Transverse colon (tissue), 4 donors: Measurements from ENCODE around the gene IRX3. TPM values are rescaled to one million over a fixed set of nuclear protein-coding genes. Genes with fewer than 3 reads are reported as not detected.

Experiments
- DNase-seq: peaks from one replicate; pipeline ENCODE4 v3.0.0-alpha.2; 2019
- H3K27ac ChIP-seq, 4 donors: fragments of 200-600 bp; sonication (generic); 2 replicates each; pipeline ENCODE4 v1.5.1; 2016 to 2018; ENCODE audit warnings: inconsistent platforms in 4 of 4
- H3K27me3 ChIP-seq: fragments of 200-600 bp; sonication (generic); 2 replicates; pipeline ENCODE4 v1.5.1; 2017; ENCODE audit warnings: inconsistent platforms
- H3K36me3 ChIP-seq, 4 donors: fragments of 200-600 bp; sonication (generic); 2 replicates each; pipeline ENCODE4 v1.5.1; 2017 to 2019; ENCODE audit warnings: inconsistent platforms in 4 of 4
- H3K4me1 ChIP-seq, 4 donors: fragments of 200-600 bp; sonication (generic); 2 replicates each; pipeline ENCODE4 v1.5.1; 2017 to 2020; ENCODE audit warnings: inconsistent platforms in 4 of 4
- H3K4me3 ChIP-seq, 4 donors: fragments of 200-600 bp; sonication (generic); 1 replicate in 1 of 4; 2 replicates in 3 of 4; pipeline versions ENCODE4 v1.5.1 to v1.6.1; 2017 to 2019; ENCODE audit warnings: inconsistent platforms in 4 of 4
- H3K9me3 ChIP-seq, 2 donors: fragments of 200-600 bp; sonication (generic); 2 replicates each; pipeline ENCODE4 v1.5.1; 2017 to 2019; ENCODE audit warnings: inconsistent platforms in 2 of 2
- CTCF ChIP-seq, 5 experiments: fragments of 200-600 bp in 3 of 5; fragments of 450-650 bp in 2 of 5; sonication (generic) in 3 of 5; IDR thresholded peaks; 1 replicate in 2 of 5; 2 replicates in 3 of 5; pipeline ENCODE4 v1.5.1; 2016 to 2017; ENCODE audit warnings: antibody characterized with exemption in 5 of 5, inconsistent platforms in 3 of 5, mild to moderate bottlenecking in 2 of 5, moderate library complexity in 1 of 5
- EP300 ChIP-seq: sonication (generic); formaldehyde crosslinking; IDR thresholded peaks from one replicate; pipeline ENCODE4 v1.6.1; 2017; ENCODE audit warnings: antibody characterized with exemption, low read depth
- POLR2A ChIP-seq: fragments of 450-650 bp; IDR thresholded peaks from one replicate; pipeline ENCODE4 v1.6.1; 2016; ENCODE audit warnings: antibody characterized with exemption, mild to moderate bottlenecking, moderate library complexity
- POLR2AphosphoS5 ChIP-seq, 3 donors: sonication (generic); formaldehyde crosslinking; IDR thresholded peaks; one replicate each; pipeline ENCODE4 v1.6.1; 2016; ENCODE audit warnings: antibody characterized with exemption in 3 of 3
- WGBS, 2 donors: methylation state at CpG; one replicate each; pipeline ENCODE4 v1.1.5; 2018; ENCODE audit warnings: low coverage in 1 of 2; 5-methylcytosine and 5-hydroxymethylcytosine counted together
- in situ Hi-C, 4 donors: fragments of 200-750 bp; cut with MboI; loops; one replicate each; pipeline versions ENCODE4 v1.15.0 to v1.15.1; 2017; ENCODE audit warnings: low sequenced_read_pairs in 3 of 4, low pct_ligation_motif_present in 1 of 4, low pct_unique_long_range_greater_than_20kb in 1 of 4
- intact Hi-C: fragments of 100-400 bp; cut with DNase I; formaldehyde crosslinking; loops from one replicate; pipeline ENCODE4 v1.15.1; 2023; ENCODE audit warnings: low total_unique reads
- total RNA-seq, 4 donors: library from RNA; depleted of rRNA; stranded (reverse); fragments of >200 nt; gene quantifications; one replicate each; pipeline ENCODE4 v1.1.0, GENCODE V29; 2016

The IRX3 gene
- total RNA-seq, 4 donors from 2014 or later, result 0.16 TPM; not detected in 3

- peaks cover 98% of the 10 kb centered on the region for H3K27me3 ChIP-seq
- no peak overlapping the region for H3K4me3 ChIP-seq
- TF ChIP-seq POLR2AphosphoS5 (IDR thresholded peaks at IDR 0.05) (no peak), CTCF (IDR thresholded peaks at IDR 0.05) (no peak), EP300 (no peak), POLR2A (no peak)
- H3K27ac ChIP-seq, result no peak overlapping the region
- H3K4me1 ChIP-seq, result peaks cover 9 to 26% (median 20%) of the 10 kb centered on the region in 4 donors
- no peaks in the 10 kb centered on the region for H3K36me3 ChIP-seq
- no peak for DNase-seq
- 14% methylated on average over 12 to 45 of the region's 46 CpGs for WGBS, 2 donors
- H3K9me3 ChIP-seq, result no peaks in the 10 kb centered on the region
- intact Hi-C loops (no loop called here), in situ Hi-C loops (loop anchor here in 1 of 4 donors (25.0 kb wide), 1 partner anchor 646 kb away; the partner anchor contains the start of gene IRX5)
Measured at GRCh38 chr16:54290833-54291655, 4.5 kb upstream of the IRX3 start.

DNA sequence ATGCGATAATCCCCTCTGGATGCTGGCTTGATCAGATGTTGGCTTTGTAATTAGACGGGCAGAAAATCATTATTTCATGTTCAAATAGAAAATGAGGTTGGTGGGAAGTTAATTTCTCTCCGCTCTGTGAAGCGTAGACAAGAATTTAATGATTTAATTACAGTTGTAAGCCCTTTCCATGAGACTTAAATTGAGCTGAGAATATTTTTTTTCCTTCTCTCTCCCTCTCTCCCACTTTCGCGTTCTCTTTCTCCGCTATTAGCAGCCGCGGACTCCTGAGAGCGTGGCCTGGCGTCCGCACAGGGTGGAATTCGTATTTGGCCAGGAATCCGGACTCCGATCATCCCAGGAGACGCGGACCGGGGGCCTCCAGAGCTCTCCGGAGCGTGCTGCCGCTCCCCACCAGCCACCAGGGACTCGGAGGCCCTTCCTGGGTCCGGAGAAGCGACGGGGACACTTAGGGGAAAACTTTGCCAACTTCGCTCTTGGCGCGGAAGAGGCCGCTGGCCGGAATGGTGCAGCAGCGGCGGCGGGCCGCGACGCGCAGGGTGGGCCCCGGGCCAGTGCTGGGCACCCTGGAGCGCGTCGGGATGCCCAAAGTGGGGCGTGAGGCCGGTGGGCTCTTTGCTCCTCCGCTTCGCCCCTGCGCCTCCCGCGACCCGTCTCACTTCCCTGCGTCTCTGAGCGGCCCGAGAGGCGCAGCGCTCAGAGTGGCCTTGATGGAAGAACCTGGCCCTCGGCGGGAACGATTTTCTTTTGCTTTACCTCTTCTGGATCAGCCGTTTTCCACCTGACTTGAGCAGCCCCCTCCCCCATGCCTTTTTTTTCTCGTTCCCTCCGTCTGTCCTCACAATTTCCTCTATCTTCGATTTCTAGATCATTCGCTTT is 3.6 kb upstream of the IRX3 start:
- no peaks in the 10 kb centered on the region for H3K36me3 ChIP-seq
- in situ Hi-C loops (loop anchor here in 1 of 4 donors (25.0 kb wide), 1 partner anchor 647 kb away; the partner anchor contains the start of gene IRX5), intact Hi-C loops (no loop called here)
- WGBS, 2 donors, result 10 to 14% methylated on average over 25 to 61 of the region's 62 CpGs
- no peak overlapping the region for H3K27ac ChIP-seq
- TF ChIP-seq POLR2AphosphoS5 (IDR thresholded peaks at IDR 0.05) (no peak), POLR2A (no peak), EP300 (no peak), CTCF (IDR thresholded peaks at IDR 0.05) (no peak)
- DNase-seq, result no peak
- peaks cover 98% of the 10 kb centered on the region for H3K27me3 ChIP-seq
- H3K9me3 ChIP-seq, result no peaks in the 10 kb centered on the region
- no peak overlapping the region for H3K4me3 ChIP-seq
- peaks cover 9 to 33% (median 27%) of the 10 kb centered on the region in 4 donors for H3K4me1 ChIP-seq

- peaks cover 98% of the 10 kb centered on the region for H3K27me3 ChIP-seq
- no peaks in the 10 kb centered on the region for H3K9me3 ChIP-seq
- intact Hi-C loops (no loop called here), in situ Hi-C loops (loop anchor here in 1 of 4 donors (25.0 kb wide), 1 partner anchor 648 kb away; the partner anchor contains the start of gene IRX5)
- no peak overlapping the region for H3K4me3 ChIP-seq
- 26 to 57% methylated on average over 12 to 52 of the region's 57 CpGs for WGBS, 2 donors
- no peak for TF ChIP-seq POLR2A
- no peak for DNase-seq
- peaks cover 9 to 41% (median 34%) of the 10 kb centered on the region in 4 donors for H3K4me1 ChIP-seq
- no peaks in the 10 kb centered on the region for H3K36me3 ChIP-seq
- H3K27ac ChIP-seq, result no peak overlapping the region
Measured at GRCh38 chr16:54289242-54289944, 2.8 kb upstream of the IRX3 start.

DNA sequence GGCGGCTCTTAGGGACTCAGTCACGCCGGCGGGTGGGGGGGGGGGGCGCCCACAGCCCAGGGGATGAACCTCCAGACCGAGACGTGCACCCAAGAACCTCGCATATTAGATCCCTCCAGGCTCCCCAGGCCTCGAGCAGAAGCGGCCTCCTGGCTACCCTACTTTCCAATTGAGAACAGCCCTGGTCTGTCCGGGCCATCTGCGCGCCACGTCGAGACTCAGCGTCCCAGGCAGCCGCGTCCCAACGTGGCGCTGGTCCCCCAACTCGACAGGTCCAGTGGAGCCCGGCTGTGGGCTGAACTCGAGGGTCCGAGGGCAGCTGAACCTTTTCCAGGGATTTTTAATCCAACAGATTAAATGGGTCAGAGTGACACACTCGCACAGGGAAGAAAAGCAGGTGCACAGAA is 2.3 kb upstream of the IRX3 start:
- Histone ChIP-seq H3K4me3 (no peak overlapping the region), H3K4me1 (peaks cover 9 to 46% (median 39%) of the 10 kb centered on the region in 4 donors), H3K27ac (no peak overlapping the region), H3K36me3 (no peaks in the 10 kb centered on the region), H3K27me3 (peaks cover 98% of the 10 kb centered on the region), H3K9me3 (no peaks in the 10 kb centered on the region)
- no peak for DNase-seq
- intact Hi-C loops, result no loop called here
- TF ChIP-seq POLR2AphosphoS5 (IDR thresholded peaks at IDR 0.05) (no peak), CTCF (IDR thresholded peaks at IDR 0.05) (no peak), EP300 (no peak), POLR2A (no peak)
- in situ Hi-C loops, result loop anchor here in 1 of 4 donors (25.0 kb wide), 1 partner anchor 648 kb away; the partner anchor contains the start of gene IRX5
- WGBS, 2 donors, result 29 to 33% methylated on average over 1 to 25 of the region's 25 CpGs
